H9 (cell line): ENCODE measurements around the gene FAM149A. TPM values are rescaled to one million over a fixed set of nuclear protein-coding genes. Genes with fewer than 3 reads are reported as not detected.

Source experiments
- DNase-seq: peaks from one replicate; pipeline ENCODE4 v3.0.0-alpha.2; 2017
- H2AFZ ChIP-seq: one replicate; pipeline ENCODE4 v1.6.1; 2013; ENCODE audit warnings: mild to moderate bottlenecking, low read length, control low read depth, moderate library complexity
- H2AK5ac ChIP-seq: 2 replicates; pipeline ENCODE4 v1.6.1; 2013; ENCODE audit warnings: low read length, control low read depth, mixed read lengths; ENCODE audit not compliant: insufficient read length
- H2BK120ac ChIP-seq: one replicate; pipeline ENCODE4 v1.6.1; 2013; ENCODE audit warnings: low read depth, mild to moderate bottlenecking, low read length, control low read depth, inconsistent platforms; ENCODE audit not compliant: poor library complexity, severe bottlenecking
- H2BK12ac ChIP-seq: 2 replicates; pipeline ENCODE4 v1.6.1; 2013; ENCODE audit warnings: low read length, control low read depth, mixed read lengths, low read depth; ENCODE audit not compliant: insufficient read length
- H2BK15ac ChIP-seq: 2 replicates; pipeline ENCODE4 v1.6.1; 2013; ENCODE audit warnings: low read depth, low read length, control low read depth
- H2BK20ac ChIP-seq: one replicate; pipeline ENCODE4 v1.6.1; 2013; ENCODE audit warnings: low read depth, mild to moderate bottlenecking, low read length, control low read depth, inconsistent platforms; ENCODE audit not compliant: poor library complexity, severe bottlenecking
- H2BK5ac ChIP-seq: 2 replicates; pipeline ENCODE4 v1.6.1; 2013; ENCODE audit warnings: low read length, control low read depth, mixed read lengths; ENCODE audit not compliant: insufficient read length
- H3K14ac ChIP-seq: 2 replicates; pipeline ENCODE4 v1.6.1; 2013; ENCODE audit warnings: low read length, control low read depth; ENCODE audit not compliant: insufficient read depth
- H3K18ac ChIP-seq: 2 replicates; pipeline ENCODE4 v1.6.1; 2013; ENCODE audit warnings: low read depth, mild to moderate bottlenecking, mixed read lengths, low read length, control low read depth; ENCODE audit not compliant: insufficient read length
- H3K23ac ChIP-seq: 2 replicates; pipeline ENCODE4 v1.6.1; 2013; ENCODE audit warnings: low read length, control low read depth, mixed read lengths, low read depth; ENCODE audit not compliant: insufficient read length
- H3K23me2 ChIP-seq: 2 replicates; pipeline ENCODE4 v1.6.1; 2013; ENCODE audit warnings: low read depth, mild to moderate bottlenecking, mixed read lengths, low read length, control low read depth; ENCODE audit not compliant: insufficient read length, poor library complexity, severe bottlenecking
- H3K27ac ChIP-seq: 2 replicates; pipeline ENCODE4 v1.5.1; 2013; ENCODE audit warnings: low read length, control low read depth, mixed read lengths, low read depth; ENCODE audit not compliant: insufficient read length
- H3K27me3 ChIP-seq: 2 replicates; pipeline ENCODE4 v1.6.1; 2013; ENCODE audit warnings: low read length, control low read depth, inconsistent platforms; ENCODE audit not compliant: insufficient read depth
- H3K4ac ChIP-seq: 2 replicates; pipeline ENCODE4 v1.6.1; 2013; ENCODE audit warnings: low read depth, mild to moderate bottlenecking, control low read depth, inconsistent platforms, low read length, moderate library complexity
- H3K4me1 ChIP-seq: 2 replicates; pipeline ENCODE4 v1.6.1; 2013; ENCODE audit warnings: low read length, control low read depth, inconsistent platforms; ENCODE audit not compliant: insufficient read depth
- H3K4me2 ChIP-seq: 2 replicates; pipeline ENCODE4 v1.6.1; 2013; ENCODE audit warnings: low read length, control low read depth, mixed read lengths; ENCODE audit not compliant: insufficient read length, insufficient read depth
- H3K56ac ChIP-seq: 2 replicates; pipeline ENCODE4 v1.6.1; 2013; ENCODE audit warnings: low read depth, mild to moderate bottlenecking, mixed read lengths, low read length, control low read depth; ENCODE audit not compliant: insufficient read length
- H3K79me1 ChIP-seq: 2 replicates; pipeline ENCODE4 v1.6.1; 2013; ENCODE audit warnings: low read depth, mild to moderate bottlenecking, moderate library complexity, low read length, control low read depth, inconsistent platforms; ENCODE audit not compliant: insufficient read depth, poor library complexity, severe bottlenecking
- H3K79me2 ChIP-seq: 2 replicates; pipeline ENCODE4 v1.6.1; 2013; ENCODE audit warnings: low read length, control low read depth, inconsistent platforms; ENCODE audit not compliant: insufficient read depth
- H3K9ac ChIP-seq: 2 replicates; pipeline ENCODE4 v1.6.1; 2013; ENCODE audit warnings: low read length, control low read depth, mixed read lengths; ENCODE audit not compliant: insufficient read length; ENCODE audit errors: extremely low read depth
- H3K9me3 ChIP-seq: one replicate; pipeline ENCODE4 v1.6.1; 2013; ENCODE audit warnings: low read depth, low read length, inconsistent platforms; ENCODE audit not compliant: control insufficient read depth
- H3T11ph ChIP-seq: one replicate; pipeline ENCODE4 v1.6.1; 2013; ENCODE audit warnings: mild to moderate bottlenecking, low read length, control low read depth, inconsistent platforms
- H4K20me1 ChIP-seq: one replicate; pipeline ENCODE4 v1.6.1; 2013; ENCODE audit not compliant: control insufficient read depth, insufficient read length, insufficient read depth
- H4K5ac ChIP-seq: 2 replicates; pipeline ENCODE4 v1.6.1; 2013; ENCODE audit warnings: low read depth, mild to moderate bottlenecking, mixed read lengths, low read length, control low read depth; ENCODE audit not compliant: insufficient read length
- H4K8ac ChIP-seq: replicated peaks from 2 replicates; pipeline ENCODE4 v1.6.1; 2013; ENCODE audit warnings: low read length, control low read depth, mixed read lengths, low read depth; ENCODE audit not compliant: insufficient read length
- H4K91ac ChIP-seq: 2 replicates; pipeline ENCODE4 v1.6.1; 2013; ENCODE audit warnings: low read depth, mild to moderate bottlenecking, moderate library complexity, mixed read lengths, low read length, control low read depth; ENCODE audit not compliant: insufficient read length
- H3K27ac Mint-ChIP-seq, 3 experiments: 2 replicates in 2 of 3; 3 replicates in 1 of 3; pipeline ENCODE4 v1.8.0; 2020 to 2021; ENCODE audit warnings: mixed read lengths in 3 of 3, mild to moderate bottlenecking in 1 of 3, moderate library complexity in 1 of 3
- H3K27me3 Mint-ChIP-seq: 2 replicates; pipeline ENCODE4 v1.8.0; 2021; ENCODE audit warnings: low read depth, mild to moderate bottlenecking, moderate library complexity, mixed read lengths
- H3K36me3 Mint-ChIP-seq, 3 experiments: 2 replicates in 2 of 3; 3 replicates in 1 of 3; pipeline ENCODE4 v1.8.0; 2020 to 2021; ENCODE audit warnings: low read depth in 3 of 3, mixed read lengths in 3 of 3; ENCODE audit not compliant: insufficient read depth in 1 of 3
- H3K4me1 Mint-ChIP-seq, 2 experiments: 2 replicates each; pipeline ENCODE4 v1.8.0; 2020; ENCODE audit warnings: mixed read lengths in 2 of 2
- H3K4me3 Mint-ChIP-seq, 2 experiments: 2 replicates in 1 of 2; 3 replicates in 1 of 2; pipeline ENCODE4 v1.8.0; 2020 to 2021; ENCODE audit warnings: mild to moderate bottlenecking in 2 of 2, mixed read lengths in 2 of 2, moderate library complexity in 1 of 2
- H3K9me3 Mint-ChIP-seq, 2 experiments: 2 replicates in 1 of 2; 3 replicates in 1 of 2; pipeline ENCODE4 v1.8.0; 2020; ENCODE audit warnings: mild to moderate bottlenecking in 2 of 2, mixed read lengths in 2 of 2, moderate library complexity in 1 of 2
- CTCF ChIP-seq: fragments of 200-600 bp; sonication (generic); conservative IDR thresholded peaks from 3 replicates; pipeline ENCODE4 v1.8.0; 2021; ENCODE audit warnings: antibody characterized with exemption, mild to moderate bottlenecking
- WGBS: extraction: QIAGEN DNeasy Blood & Tissue Kit; methylation state at CpG from one replicate; pipeline ENCODE4 v1.1.7; 2013; ENCODE audit warnings: missing lambda C conversion rate, low lambda C conversion rate, mixed read lengths; ENCODE audit not compliant: insufficient read length; ENCODE audit errors: extremely low coverage; 5-methylcytosine and 5-hydroxymethylcytosine counted together
- total RNA-seq: library from RNA; stranded (reverse); gene quantifications from 2 replicates; pipeline ENCODE4 v1.2.1, GENCODE V29; 2021

The FAM149A gene
- total RNA-seq, 1 experiment from 2014 or later, result 5.9 TPM

GRCh38 chr4:186204686-186205085 is 100.2 kb downstream of the FAM149A start:
- Histone ChIP-seq H3K23ac (no peak overlapping the region), H2BK20ac (no peak overlapping the region), H3K18ac (no peak overlapping the region), H3K4me1 (no peaks in the 10 kb centered on the region), H3K23me2 (no peaks in the 10 kb centered on the region), H3K56ac (no peak overlapping the region), H4K91ac (no peak overlapping the region), H4K8ac (no peak overlapping the region), H3K79me1 (no peaks in the 10 kb centered on the region), H2AK5ac (no peak overlapping the region), H4K5ac (no peak overlapping the region), H3K4ac (no peak overlapping the region), H3K4me2 (no peak overlapping the region), H4K20me1 (no peaks in the 10 kb centered on the region), H3K79me2 (no peaks in the 10 kb centered on the region), H2BK15ac (no peak overlapping the region), H3K14ac (no peak overlapping the region), H2BK12ac (no peak overlapping the region), H3K9ac (no peak overlapping the region), H2BK120ac (no peak overlapping the region), H3T11ph (no peak overlapping the region), H2BK5ac (no peak overlapping the region), H3K27ac (no peak overlapping the region), H3K9me3 (no peaks in the 10 kb centered on the region), H2AFZ (no peak overlapping the region), H3K27me3 (no peaks in the 10 kb centered on the region)
- WGBS, result no CpG with 5 or more reads among the region's 13 CpGs
- Mint-ChIP-seq H3K4me1 (peaks cover 18 to 19% of the 10 kb centered on the region in 2 experiments), H3K4me3 (no peak overlapping the region), H3K9me3 (peaks cover 11 to 20% of the 10 kb centered on the region in 2 experiments), H3K27ac (no peak overlapping the region), H3K27me3 (no peaks in the 10 kb centered on the region), H3K36me3 (peaks cover 4 to 18% (median 11%) of the 10 kb centered on the region in 3 experiments; a peak in 6 of 7 replicates)
- TF ChIP-seq CTCF, result no peak
- DNase-seq, result no peak
